Left kidney (tissue), 2 donors: ENCODE results near the gene CLEC18B. TPM values are rescaled to one million over a fixed set of nuclear protein-coding genes. Genes with fewer than 3 reads are reported as not detected.
"Not testable (repeated sequence)": the region's sequence is repeated elsewhere in the genome, so short reads cannot be mapped to it uniquely, and the experiment has no call there.

Source experiments
- DNase-seq: peaks from one replicate; pipeline ENCODE4 v3.0.0-alpha.2; 2013
- polyA plus RNA-seq: library from polyadenylated mRNA; unstranded; fragments of 120-200 nt; gene quantifications from one replicate; pipeline ENCODE4 v1.2.1, GENCODE V29; 2013; ENCODE audit not compliant: insufficient read length

CLEC18B gene
- polyA plus RNA-seq, 1 donor: 137 TPM

DNA sequence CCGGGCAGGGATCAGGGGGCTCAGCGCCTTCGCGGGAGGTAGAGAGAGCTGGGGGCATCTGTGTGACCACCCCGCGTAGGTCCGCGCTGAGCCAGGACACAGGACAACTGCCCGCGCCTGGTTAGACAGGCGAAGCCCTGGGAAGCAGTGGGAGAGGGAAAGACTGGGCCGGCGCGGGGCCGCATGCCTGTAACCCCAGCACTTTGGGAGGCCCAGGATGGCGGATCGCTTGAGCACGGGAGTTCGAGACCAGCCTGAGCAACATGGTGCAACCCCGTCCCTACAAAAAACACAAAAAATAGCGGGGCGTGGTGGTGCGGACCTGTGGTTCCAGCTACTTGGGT, 13.9 kb downstream of the CLEC18B start:
- DNase-seq: not testable (repeated sequence)

DNA sequence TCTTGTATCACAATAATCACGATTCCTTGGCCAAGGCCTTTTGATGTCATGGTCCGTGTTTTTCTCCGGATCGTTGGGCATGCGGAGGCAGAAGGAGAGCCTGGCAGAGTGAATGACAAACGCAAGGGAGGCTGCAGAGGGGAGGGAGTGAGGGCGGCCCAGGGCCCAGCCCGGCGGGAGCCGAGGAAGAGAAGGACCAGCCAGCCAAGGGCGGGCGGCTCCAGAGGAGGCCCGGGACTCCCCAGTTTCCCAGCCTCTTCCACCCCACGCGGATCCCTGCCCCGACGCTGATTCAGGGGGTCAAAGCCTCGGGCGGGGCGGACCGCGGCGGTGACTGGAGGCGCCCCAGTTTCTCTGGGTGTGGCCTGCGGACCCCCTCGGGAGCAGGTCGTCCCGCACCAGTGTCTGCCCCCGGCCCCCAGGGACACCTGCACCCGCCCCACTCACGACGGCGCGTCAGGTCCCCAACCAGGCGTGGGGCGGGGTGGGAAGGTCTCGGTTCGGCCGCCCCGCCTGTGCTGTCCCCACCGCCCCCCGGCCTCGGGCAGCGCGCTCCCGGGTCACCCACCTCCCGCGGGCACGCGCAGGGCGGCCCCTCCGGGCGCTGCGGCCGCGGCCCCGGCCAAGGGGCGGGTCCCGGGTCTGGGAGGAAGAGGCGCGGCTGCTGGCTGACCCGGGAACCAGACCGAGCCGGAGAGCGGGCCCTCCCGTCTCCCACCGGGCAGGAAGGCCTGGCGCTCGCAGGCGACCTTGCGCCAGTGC, 14.5 kb downstream of the CLEC18B start:
- not testable (repeated sequence) for DNase-seq

DNA sequence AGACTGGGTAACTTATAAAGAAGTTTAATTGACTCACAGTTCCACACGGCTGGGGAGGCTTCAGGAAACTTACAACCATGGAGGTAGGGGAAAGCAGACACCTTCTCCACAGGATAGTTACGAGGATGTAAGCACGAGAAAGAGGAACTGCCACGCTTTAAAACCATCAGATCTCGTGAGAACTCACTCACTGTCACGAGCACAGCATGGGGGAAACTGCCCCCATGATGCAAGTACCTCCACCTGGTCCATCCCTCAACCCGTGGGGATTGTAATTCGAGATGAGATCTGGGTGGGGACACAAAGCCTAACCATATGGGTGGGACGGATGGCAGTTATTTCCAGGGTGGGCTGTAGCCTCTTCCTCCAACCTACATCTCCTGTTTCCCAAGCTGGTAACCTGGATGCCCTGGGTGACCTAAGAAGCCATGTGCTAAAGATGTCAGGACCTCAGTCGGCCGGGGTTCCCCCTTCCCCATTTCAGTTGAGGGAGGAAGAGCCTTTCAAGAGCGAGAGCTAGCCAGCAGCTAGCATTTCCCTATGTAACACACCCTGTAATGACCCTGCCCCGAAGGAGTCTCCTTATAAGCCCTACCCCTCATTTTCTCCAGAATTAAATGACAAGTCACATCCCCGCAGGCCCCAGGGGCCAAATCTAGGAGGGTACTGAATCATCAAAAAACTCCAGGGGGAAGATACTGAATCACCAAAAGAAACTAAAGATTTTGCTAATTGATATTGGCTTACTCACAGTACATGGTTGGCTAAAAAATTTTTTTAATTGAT, 16.9 kb downstream of the CLEC18B start:
- not testable (repeated sequence) for DNase-seq

DNA sequence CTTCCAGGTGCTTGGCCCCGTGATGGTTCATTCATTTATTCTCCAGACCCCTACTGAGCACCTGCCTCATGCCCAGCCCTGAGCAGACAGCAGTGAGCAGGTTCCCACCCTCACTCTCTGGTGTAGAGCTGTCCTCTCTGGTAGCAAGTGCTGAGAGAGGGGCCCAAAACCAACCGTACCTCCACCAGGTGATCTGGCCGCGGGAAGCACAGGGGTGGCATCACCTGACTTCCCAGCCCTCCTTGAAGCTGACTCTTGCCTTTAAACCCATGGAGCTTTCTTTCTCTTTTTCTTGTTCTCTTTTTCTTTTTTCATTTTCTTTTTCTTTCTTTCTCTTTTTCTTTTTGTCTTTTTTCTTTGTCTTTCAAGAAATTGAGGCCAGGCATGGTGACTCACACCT, 21.0 kb downstream of the CLEC18B start:
- not testable (repeated sequence) for DNase-seq

DNA sequence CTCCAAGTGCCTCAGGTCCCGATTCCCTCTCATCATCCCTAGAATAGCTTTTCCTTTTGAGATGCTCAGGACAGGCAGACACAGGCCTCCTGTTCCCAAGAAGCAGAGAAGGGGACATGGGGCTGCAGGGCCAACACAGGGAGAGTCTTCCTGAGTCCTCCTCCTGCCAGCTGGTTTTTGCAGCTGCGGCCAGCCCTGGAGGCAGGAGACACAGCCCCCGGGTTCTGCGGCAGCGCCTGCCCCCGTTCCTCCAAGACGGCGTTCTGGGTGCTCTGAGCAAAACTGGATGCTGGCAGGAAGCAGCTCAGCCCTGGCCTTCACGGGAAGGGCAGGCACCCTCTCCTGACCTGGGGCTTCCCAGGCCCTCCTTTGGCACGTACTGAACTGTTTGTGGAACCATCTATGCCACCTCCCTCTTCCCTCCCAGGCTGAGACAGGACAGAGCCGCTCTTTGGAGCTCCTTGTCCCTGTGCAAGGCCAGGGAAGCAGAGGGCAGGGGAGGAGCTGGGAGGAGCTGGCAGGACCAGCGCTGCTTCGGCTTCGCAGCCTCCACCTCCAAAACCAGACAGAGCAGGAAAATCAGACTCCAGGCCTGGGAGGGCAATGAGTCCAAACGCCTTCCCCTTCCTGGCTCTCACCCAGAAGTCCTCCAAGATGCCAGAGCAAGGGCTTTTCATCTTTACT, 22.9 kb downstream of the CLEC18B start:
- DNase-seq: not testable (repeated sequence)

GRCh38 chr16:74396521-74397017, 24.7 kb downstream of the CLEC18B start:
- peak; percentile 32 for DNase-seq

- not testable (repeated sequence) for DNase-seq
These were observed 26.7 kb downstream of the CLEC18B start for GRCh38 chr16:74394604-74395003.

DNA sequence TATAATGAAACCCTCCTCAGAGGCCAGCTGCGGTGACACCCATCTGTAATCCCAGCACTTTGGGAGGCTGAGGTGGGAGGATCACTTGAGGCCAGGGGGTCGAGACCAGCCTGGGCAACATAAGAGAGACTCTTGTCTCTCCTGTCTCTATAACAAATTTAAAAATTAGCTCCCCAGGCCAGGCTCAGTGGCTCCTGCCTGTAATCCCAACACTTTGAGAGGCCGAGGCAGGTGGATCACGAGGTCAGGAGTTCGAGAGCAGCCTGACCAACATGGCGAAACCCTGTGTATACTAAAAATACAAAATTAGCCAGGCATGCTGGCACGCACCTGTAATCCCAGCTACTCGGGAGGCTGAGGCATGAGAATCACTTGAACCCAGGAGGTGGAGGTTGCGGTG, 27.1 kb downstream of the CLEC18B start:
- not testable (repeated sequence) for DNase-seq

DNA sequence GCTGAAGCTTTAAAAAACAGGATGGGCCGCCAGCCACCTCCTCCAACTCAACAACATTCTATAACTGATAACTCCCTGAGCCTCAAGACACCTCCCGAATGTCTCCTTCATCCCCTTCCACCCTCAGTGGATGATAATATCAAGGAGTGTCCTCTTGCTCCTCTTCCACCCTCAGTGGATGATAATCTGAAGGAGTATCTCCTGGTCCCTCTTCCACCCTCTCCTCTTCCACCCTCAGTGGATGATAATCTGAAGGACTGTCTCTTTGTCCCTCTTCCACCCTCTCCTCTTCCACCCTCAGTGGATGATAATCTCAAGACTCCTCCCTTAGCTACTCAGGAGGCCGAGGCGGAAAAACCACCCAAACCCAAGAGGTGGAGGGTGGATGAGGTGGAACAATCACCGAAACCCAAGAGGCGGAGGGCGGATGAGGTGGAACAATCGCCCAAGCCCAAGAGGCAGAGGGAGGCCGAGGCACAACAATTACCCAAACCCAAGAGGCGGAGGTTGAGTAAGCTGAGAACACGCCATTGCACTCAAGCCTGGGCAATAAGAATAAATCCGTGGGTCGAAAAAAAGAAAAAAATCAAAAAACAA, 29.7 kb downstream of the CLEC18B start:
- not testable (repeated sequence) for DNase-seq

DNA sequence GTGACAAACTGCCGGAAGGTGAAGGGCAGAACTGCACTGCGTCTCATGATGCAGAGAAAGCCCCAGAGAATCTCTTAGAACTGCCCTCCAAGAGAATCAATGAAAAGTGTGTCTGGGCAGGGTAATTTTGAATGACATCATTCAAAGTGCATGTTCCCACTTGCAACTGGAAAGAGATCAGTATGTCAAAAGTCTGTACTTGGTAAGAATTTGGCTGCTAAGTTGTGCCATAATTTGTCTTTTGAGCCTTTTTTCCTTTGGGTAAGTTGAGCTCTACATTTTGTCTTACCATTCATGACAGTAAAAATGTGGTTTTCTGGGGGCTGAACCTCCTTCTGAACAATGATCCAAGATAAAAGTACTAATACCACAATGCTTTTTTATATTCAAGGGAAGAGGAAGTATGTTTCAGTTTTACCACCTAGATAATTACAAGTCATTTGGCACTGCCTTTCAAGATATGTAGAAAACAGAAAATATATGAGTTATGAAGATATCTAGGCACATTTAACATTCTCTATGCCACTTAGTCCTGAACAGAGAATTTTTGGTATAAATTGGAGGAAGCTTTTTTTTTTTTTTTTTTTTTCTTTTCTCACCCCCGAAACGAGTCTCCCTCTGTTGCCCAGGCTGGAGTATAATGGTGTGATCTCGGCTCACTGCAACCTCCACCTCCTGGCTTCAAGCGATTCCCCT, 38.8 kb downstream of the CLEC18B start:
- not testable (repeated sequence) for DNase-seq

DNA sequence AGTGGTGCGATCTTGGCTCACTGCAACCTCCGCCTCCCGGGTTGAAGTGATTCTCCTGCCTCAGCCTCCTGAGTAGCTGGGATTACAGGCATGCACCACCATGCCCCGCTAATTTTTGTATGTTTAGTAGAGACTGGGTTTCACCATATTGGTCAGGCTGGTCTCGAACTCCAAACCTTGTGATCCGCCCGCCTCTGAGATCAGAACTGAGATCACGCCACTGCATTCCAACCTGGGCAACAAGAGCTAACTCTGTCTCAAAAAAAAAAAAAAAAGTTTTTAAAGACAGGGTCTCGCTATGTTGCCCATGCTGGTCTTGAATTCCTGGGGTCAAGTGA, 47.5 kb downstream of the CLEC18B start:
- not testable (repeated sequence) for DNase-seq

DNA sequence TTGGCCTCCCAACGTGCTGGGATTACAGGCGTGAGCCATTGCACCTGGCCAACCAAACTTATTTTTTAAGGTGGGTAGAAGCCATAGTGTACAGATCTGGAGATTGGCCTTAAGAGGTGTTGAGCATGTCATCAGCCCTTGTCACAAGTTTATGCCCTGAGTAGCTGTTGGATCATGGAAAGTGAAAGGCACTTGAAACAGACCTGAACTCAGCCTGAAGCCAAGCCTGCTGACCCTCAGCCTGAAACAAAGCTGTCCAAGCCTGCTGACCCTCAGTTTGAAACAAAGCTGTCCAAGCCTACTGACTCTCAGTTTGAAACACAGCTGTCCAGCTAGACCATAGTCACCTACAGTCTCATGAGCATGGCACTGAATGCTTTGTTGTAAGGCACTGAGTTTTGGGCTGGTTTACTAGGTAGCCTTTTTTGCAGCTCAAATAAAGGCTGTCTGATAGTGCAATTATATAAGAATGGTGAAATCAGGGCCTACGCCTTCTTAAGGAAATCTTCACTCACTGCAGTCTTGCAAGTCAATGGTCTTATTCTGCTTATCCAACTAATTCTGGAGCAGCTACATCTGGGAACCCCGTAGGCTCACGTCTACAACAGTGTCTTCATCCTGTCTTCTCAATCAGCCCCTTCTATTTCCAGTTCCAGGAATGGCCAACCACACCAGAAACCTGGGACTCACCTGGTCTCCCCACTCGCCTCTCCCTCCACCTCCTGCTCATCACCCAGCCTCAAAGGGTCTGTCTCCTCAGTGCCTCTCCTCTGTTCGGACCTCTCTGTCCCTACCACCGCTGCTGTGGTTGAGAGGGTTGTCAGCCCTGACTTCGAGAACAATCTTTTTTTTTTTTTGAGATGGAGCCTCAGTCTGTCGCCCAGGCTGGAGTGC, 48.1 kb downstream of the CLEC18B start:
- DNase-seq: no peak

DNA sequence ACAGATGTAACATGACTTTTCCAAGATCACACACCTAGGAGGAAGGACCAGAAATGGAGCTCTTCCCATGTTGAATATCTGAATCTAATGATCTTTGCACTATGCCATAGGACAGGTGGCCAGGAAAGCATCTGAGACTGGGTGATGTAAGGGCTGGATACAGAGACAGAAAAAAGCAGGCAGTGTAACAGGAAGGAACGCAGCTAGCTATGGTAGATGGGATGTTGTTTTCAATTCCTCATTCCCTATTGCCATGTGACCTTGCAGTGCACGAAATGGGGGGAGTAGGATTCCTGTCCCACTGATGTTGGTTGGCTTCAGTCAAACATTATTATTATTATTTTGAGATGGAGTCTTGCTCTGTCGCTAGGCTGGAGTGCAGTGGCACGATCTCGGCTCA, 48.9 kb downstream of the CLEC18B start:
- DNase-seq: no peak

DNA sequence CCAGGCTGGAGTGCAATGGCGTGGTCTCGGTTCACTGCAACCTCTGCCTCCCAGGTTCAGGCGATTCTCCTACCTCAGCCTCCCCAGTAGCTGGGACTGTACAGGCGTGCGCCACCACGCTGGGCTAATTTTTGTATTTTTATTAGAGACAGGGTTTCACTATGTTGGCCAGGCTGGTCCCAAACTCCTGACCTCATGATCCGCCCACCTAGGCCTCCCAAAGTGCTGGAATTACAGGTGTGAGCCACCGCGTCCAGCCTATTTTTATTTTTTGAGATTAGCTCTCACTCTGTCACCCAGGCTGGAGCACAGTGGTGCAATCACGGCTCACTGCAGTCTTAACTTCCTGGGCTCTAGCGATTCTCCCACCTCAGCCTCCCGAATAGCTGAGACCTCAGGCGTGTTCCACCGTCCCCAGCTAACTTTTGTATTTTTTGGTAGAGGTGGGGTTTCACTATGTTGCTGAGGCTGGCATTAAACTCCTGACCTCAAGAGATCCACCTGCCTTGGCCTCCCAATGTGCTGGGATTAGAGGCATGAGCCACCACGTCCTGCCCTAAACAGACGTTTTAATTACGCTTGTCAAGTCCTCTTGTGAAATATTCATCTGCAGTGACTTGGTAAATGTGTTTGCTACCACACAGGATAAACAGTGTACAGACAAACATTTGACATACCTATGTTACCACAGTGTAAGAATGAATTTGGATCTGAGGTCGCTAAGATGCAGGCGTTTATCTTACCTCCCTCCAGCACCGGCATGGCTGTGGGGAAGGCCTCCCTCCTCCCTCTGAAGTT, 50.7 kb downstream of the CLEC18B start:
- not testable (repeated sequence) for DNase-seq

DNA sequence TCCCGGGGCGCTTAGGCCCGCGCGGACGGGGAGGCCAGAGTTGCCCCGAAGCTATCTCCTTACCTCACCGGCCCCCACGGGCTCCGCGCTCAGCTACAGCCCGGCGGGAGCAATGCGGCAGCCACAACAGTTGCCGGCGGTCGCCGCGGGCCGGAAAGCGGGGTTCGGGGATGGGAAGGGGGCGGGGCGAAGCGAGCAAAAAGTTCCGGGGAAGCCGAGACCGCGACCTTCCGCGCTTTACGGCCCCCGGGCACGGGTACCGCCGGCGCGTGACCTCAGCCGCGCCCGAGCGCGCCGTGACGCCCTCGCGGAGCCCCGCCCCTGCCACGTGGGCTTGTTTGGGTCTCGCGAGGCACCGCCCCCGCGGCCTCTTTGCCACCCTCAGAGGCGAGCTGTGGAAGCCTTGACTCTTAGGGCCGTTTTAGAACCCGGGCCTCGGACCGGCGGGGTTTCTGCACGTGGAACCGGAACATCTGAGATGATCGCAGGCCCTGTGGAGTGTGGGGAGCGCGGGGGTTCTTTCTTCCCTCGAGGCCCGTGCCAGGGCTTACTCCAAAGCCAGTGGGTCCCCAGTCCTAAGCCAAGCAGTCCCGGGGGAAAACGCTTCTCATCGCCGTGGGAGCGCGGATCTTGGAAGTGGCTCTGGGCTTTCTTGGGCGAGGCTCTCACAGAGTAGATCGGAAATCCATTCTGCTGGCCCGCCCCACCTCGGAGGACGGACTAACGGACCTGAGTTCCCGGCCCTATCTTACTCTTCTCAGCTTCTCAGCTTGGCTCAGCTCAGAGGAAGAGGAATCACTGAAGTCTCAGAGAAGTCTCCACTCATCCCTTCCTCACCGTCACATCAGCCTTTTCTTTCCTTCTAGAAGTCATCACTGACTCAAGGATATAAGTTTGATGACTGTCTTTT, 53.0 kb downstream of the CLEC18B start:
- DNase-seq: peak; percentile 87

GRCh38 chr16:74367469-74368001, 53.7 kb downstream of the CLEC18B start:
- peak; percentile 11 for DNase-seq

DNA sequence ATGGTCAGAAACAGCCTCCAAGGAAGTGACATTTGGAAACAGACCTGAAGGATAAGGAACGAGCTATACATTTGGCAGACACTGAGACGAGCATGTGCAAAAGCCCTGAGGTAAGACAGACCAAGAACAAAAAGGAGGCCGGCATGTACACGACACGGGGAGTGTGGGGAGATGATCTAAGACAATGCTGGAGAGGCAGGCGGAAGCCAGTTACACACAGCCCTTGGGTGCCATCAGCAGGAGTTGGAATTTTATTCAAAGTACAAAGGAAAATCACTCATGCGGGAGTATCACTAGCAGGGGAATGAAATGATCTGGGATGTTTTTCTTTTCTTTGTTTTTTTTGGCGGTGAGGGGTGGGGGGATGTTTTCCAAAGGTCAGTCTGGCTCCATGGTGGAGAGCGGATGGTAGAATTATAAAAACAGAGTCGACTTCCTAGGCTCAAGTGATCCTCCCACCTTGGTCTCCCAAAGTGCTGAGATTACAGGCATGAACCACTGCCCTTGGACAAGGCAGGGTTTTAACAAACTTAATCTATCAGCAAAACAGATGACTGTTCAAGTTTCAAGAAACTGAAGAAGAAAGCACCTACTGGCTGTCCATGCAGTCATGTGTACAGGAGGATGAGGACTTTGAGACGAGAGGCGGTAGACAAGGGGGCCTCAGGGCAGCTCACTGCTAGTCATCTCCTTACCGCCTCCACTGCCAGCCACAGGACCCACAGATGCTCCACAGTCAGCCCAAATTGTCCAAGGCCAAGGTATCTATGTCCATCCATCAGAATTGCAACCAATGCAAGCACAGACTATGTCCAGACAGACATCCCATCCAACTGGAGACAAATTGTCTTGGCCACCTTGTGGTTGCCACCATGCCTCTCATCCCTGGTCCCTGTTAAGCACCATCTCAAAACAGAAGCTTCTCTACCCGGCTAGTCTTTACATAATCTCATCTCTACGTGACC, 59.4 kb downstream of the CLEC18B start:
- peak; percentile 22 for DNase-seq
